ENCODE measurements around the gene OXCT2. TPM values are rescaled to one million over a fixed set of nuclear protein-coding genes. Genes with fewer than 3 reads are reported as not detected.
A peak's percentile ranks its signal among the peaks of the same experiment; 100 is the strongest.

The OXCT2 gene
- total RNA-seq, 1 donor from 2014 or later: 0.88 TPM

DNA sequence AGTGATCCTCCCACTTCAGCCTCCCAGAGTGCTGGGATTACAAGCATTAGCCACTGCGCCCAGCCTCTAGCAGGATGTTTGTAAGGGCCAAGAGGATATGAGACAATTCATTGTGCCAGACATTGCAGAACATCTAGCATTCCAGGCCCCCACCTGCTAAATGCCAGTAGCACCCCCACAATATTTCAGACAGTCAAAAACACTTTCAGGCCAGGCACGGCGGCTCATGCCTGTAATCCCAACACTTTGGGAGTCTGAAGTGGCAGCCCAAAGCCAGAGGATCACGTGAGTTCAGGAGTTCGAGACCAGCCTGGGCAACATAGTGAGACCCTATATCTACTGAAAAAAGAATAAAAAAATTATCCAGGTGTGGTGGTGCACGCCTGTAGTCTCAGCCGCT, 19.6 kb downstream of the OXCT2 start:
- Histone ChIP-seq H3K36me3 (peaks cover 99% of the 10 kb centered on the region), H3K4me1 (peaks cover 10% of the 10 kb centered on the region), H3K9me3 (replicated peaks) (no peaks in the 10 kb centered on the region), H3K27me3 (ENCODE audit: low read depth) (no peaks in the 10 kb centered on the region), H3K4me3 (no peak overlapping the region), H3K27ac (replicated peaks) (no peak overlapping the region)
- no peak for DNase-seq
- intact Hi-C loops (cut with micrococcal nuclease): no loop called here
- TF ChIP-seq, protein P1, sequence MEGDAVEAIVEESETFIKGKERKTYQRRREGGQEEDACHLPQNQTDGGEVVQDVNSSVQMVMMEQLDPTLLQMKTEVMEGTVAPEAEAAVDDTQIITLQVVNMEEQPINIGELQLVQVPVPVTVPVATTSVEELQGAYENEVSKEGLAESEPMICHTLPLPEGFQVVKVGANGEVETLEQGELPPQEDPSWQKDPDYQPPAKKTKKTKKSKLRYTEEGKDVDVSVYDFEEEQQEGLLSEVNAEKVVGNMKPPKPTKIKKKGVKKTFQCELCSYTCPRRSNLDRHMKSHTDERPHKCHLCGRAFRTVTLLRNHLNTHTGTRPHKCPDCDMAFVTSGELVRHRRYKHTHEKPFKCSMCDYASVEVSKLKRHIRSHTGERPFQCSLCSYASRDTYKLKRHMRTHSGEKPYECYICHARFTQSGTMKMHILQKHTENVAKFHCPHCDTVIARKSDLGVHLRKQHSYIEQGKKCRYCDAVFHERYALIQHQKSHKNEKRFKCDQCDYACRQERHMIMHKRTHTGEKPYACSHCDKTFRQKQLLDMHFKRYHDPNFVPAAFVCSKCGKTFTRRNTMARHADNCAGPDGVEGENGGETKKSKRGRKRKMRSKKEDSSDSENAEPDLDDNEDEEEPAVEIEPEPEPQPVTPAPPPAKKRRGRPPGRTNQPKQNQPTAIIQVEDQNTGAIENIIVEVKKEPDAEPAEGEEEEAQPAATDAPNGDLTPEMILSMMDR (IDR thresholded peaks at IDR 0.05; ENCODE audit: borderline replicate concordance): no peak

DNA sequence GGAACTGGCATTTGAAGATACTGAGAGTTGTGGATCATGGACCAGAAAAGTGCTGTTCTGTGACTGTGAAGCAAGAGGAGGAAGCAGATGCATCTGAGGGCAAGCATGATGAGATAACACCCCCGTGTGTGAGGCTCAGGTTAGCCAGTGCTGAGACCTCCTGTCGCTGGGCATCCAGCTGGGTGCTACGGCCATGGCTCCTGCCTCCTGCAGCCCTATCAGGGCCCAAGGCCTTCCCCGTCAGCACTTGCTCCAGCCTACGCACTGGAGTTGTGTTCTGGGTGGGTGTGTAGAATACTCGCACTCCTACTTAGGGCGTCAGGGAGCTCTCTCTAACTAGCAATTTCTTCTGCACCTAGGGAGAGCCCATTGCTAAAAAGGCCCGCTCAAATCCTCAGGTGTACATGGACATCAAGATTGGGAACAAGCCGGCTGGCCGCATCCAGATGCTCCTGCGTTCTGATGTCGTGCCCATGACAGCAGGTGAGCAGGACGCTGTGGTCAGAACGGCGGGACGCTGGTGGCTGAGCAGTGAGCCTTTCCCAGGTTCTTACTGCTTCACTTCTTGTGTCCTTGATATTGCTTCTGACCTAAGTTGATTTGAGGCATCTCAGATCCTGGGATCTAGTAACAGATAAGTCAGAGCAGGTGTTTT, 26.0 kb downstream of the OXCT2 start:
- H3K4me3 ChIP-seq: no peak overlapping the region
- no peaks in the 10 kb centered on the region for H3K9me3 ChIP-seq (replicated peaks)
- no peaks in the 10 kb centered on the region for H3K27me3 ChIP-seq (ENCODE audit: low read depth)
- peaks cover 6% of the 10 kb centered on the region for H3K4me1 ChIP-seq
- peaks cover 100% of the 10 kb centered on the region for H3K36me3 ChIP-seq
- intact Hi-C loops (cut with micrococcal nuclease): no loop called here
- no peak overlapping the region for H3K27ac ChIP-seq (replicated peaks)
- no peak for DNase-seq
- TF ChIP-seq, protein P1 (IDR thresholded peaks at IDR 0.05; ENCODE audit: borderline replicate concordance): no peak

DNA sequence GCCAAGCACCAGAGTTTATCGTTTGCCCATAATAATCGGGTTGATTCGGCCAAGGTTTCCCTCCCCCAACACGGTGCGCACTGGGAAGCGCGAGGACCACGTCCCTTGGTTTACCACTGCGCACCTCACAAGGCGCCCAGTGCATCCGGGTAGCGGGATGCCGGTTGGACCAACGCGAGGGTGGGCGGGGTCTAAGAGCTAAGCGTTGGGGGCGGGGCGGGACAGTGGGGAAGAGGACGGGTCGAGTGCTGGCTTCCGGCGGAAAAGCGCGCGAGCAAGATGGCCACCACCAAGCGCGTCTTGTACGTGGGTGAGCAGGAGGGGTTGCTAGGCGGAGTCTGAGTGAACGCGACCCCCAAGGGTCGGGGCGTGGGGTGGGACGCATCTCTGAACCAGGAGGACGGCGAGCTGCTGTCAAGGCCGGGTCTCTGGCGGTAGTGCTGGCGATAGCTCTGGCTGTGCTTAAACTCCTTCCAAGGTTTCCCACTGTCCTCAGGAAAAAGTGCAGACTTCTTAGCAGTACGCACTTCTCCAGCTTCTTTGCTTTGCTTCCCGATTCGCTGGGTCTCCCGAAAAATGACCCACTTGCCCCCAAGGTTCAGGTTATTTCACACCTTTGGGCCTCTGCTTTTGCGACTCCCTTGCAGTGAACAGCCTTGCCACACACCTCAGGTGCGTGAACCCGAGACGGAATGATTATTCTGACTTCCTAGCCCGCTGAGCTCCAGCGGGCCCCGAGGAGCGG, 32.4 kb downstream of the OXCT2 start, which contains the start of gene PPIE:
PPIE (plus strand) TSS at position 261 of the 745 bp plus-strand sequence; CDS start at position 280, 19 bp downstream.
- Histone ChIP-seq H3K4me3 (peak within 1 kb of the TSS; percentile 95), H3K27ac (replicated peaks) (peak within 1 kb of the TSS; percentile 80), H3K36me3 (peaks cover 38% of the 10 kb centered on the region), H3K9me3 (replicated peaks) (no peaks in the 10 kb centered on the region), H3K27me3 (ENCODE audit: low read depth) (peaks cover 19% of the 10 kb centered on the region), H3K4me1 (peaks cover 24% of the 10 kb centered on the region)
- TF ChIP-seq, protein P1 (IDR thresholded peaks at IDR 0.05; ENCODE audit: borderline replicate concordance): no peak
- intact Hi-C loops (cut with micrococcal nuclease): no loop called here
- peak; percentile 97 for DNase-seq

DNA sequence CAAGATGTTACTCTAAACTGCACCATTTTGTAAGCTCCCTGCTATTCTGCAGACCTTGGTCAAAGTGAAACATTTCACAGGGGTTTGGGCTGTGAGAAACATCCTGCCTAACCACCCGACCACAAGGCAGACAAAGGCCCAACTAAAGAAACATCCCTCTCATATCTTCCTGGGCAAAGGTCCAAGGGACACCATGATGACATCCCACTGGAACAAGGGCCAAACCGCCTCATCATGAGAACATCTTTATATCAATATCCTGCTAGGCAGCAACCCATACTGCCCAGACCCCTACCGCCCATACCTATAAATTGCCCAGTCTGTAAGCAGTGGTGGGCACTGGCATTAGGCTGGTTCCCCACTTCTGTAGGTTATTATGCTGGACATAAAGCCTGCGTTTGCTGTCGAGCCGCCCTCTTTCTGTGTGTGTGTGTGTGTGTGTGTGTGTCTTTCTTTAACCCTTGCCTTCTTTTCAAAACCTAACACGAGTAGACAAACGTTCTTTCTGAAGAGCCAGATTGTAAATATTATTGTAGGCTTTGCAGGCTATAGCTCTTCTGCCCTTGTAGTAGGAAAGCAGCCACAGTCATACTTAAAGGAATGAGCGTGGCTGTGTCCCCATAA, 33.5 kb downstream of the OXCT2 start:
- intact Hi-C loops (cut with micrococcal nuclease): no loop called here
- Histone ChIP-seq H3K9me3 (replicated peaks) (no peaks in the 10 kb centered on the region), H3K27me3 (ENCODE audit: low read depth) (peaks cover 30% of the 10 kb centered on the region), H3K4me1 (peaks cover 33% of the 10 kb centered on the region), H3K4me3 (no peak overlapping the region), H3K27ac (replicated peaks) (no peak overlapping the region), H3K36me3 (peaks cover 27% of the 10 kb centered on the region)
- TF ChIP-seq, protein P1 (IDR thresholded peaks at IDR 0.05; ENCODE audit: borderline replicate concordance): no peak
- DNase-seq: no peak

DNA sequence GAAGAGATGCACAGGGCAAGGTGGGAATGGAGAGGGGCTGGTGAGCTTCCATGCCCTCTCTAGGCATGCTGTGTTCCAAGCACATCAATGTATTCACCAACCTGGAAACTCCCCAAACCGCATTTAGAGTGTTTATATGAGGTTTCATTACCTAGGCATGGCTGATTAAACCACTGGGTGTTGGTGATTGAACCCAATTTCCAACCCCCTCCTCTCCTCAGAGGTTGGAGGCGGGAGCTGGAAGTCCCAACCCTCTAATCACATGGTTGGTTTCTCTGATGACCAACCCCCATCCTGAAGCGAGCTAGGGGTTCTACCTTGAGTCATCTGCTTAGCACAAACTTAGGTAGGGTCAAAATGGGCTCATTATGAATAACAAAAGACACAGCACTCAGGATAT, 35.4 kb downstream of the OXCT2 start:
- Histone ChIP-seq H3K4me1 (peaks cover 33% of the 10 kb centered on the region), H3K4me3 (no peak overlapping the region), H3K9me3 (replicated peaks) (no peaks in the 10 kb centered on the region), H3K27ac (replicated peaks) (no peak overlapping the region), H3K27me3 (ENCODE audit: low read depth) (peaks cover 48% of the 10 kb centered on the region), H3K36me3 (peaks cover 7% of the 10 kb centered on the region)
- intact Hi-C loops (cut with micrococcal nuclease): no loop called here
- no peak for DNase-seq
- TF ChIP-seq, protein P1 (IDR thresholded peaks at IDR 0.05; ENCODE audit: borderline replicate concordance): no peak
